Vagina (tissue), 2 donors: ENCODE data around the gene NUB1. TPM values are rescaled to one million over a fixed set of nuclear protein-coding genes. Genes with fewer than 3 reads are reported as not detected.

Experiments used
- DNase-seq, 2 donors: peaks; one replicate each; pipeline ENCODE4 v3.0.0-alpha.2; 2017; ENCODE audit errors: extremely low spot score in 2 of 2
- H3K27ac ChIP-seq: fragments of 200-600 bp; sonication (generic); one replicate; pipeline ENCODE4 v1.5.1; 2019
- H3K27me3 ChIP-seq: fragments of 200-600 bp; sonication (generic); one replicate; pipeline ENCODE4 v1.5.1; 2019
- H3K36me3 ChIP-seq, 2 donors: fragments of 200-600 bp; sonication (generic); one replicate each; pipeline ENCODE4 v1.5.1; 2017 to 2019
- H3K4me1 ChIP-seq: fragments of 200-600 bp; sonication (generic); one replicate; pipeline ENCODE4 v1.5.1; 2019
- H3K4me3 ChIP-seq, 2 donors: fragments of 200-600 bp; sonication (generic); 1 replicate in 1 of 2; 2 replicates in 1 of 2; pipeline ENCODE4 v1.5.1; 2016 to 2019
- H3K9me3 ChIP-seq: fragments of 200-600 bp; sonication (generic); one replicate; pipeline ENCODE4 v1.5.1; 2019
- POLR2A ChIP-seq, 2 donors: fragments of 450-650 bp; IDR thresholded peaks; one replicate each; pipeline ENCODE4 v1.6.1; 2017; ENCODE audit warnings: antibody characterized with exemption in 2 of 2, mild to moderate bottlenecking in 2 of 2, moderate library complexity in 2 of 2
- POLR2AphosphoS5 ChIP-seq, 2 donors: sonication (generic); formaldehyde crosslinking; IDR thresholded peaks; one replicate each; pipeline ENCODE4 v1.9.0; 2017; ENCODE audit warnings: antibody characterized with exemption in 2 of 2, mild to moderate bottlenecking in 2 of 2, low read depth in 1 of 2; ENCODE audit not compliant: insufficient read depth in 1 of 2
- intact Hi-C: fragments of 100-400 bp; cut with DNase I; formaldehyde crosslinking; loops from one replicate; pipeline ENCODE4 v1.15.1; 2023
- total RNA-seq: library from RNA; depleted of rRNA; stranded (reverse); fragments of >200 nt; gene quantifications from one replicate; pipeline ENCODE4 v1.2.3, GENCODE V29; 2016
- TF ChIP-seq, protein P1 (sequence below), 3 experiments: fragments of 450-650 bp in 2 of 3; fragments of 200-600 bp in 1 of 3; sonication (generic) in 1 of 3; IDR thresholded peaks; one replicate each; pipeline ENCODE4 v1.5.1; 2017 to 2019; ENCODE audit warnings: antibody characterized with exemption in 3 of 3, mild to moderate bottlenecking in 2 of 3, moderate library complexity in 2 of 3

The NUB1 gene
- total RNA-seq, 1 donor from 2014 or later: 46.2 TPM

DNA sequence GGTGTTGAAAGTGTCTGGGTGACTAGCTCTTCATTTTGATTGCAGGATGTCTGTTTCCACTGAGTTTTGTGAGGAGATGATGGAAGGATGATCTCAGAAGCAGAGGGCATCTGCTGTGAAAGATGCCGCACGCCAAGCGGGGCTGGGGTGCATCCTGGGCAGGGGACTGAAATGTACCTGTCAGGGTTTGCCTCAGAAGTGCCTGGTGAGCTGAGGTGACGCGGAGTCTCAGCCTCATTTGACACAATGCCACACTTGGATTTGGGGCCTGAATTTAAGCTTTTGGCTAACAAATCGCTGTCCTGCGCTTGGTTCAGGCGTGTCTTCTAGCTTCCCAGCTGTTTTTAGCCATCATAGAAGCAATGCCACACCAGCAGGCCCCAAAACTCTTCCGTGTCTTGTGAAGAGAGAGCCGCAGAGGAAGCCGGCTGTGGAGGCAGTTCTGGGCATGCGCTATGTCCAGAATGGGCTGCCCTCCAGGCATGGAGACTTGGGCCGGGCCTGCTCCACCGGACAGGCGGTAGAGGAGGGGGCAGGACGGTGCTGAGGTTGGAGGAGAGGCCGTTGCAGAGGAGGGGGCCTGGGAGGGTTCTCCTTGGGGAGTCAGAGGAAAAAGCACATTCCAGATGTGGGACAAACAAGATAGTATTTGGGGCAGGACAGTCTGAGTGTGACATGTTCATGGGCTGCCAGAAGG lies 37.0 kb downstream of the NUB1 start:
- no peak overlapping the region for H3K27ac ChIP-seq
- H3K36me3 ChIP-seq: peaks cover 0 to 35% of the 10 kb centered on the region in 2 donors
- no peak overlapping the region for H3K4me3 ChIP-seq
- no peaks in the 10 kb centered on the region for H3K9me3 ChIP-seq
- H3K4me1 ChIP-seq: peaks cover 15% of the 10 kb centered on the region
- TF ChIP-seq POLR2AphosphoS5 (IDR thresholded peaks at IDR 0.05; ENCODE audit: insufficient read depth in 1 of 2, low read depth in 1 of 2) (peak in 1 of 2 donors; percentile 4), POLR2A (IDR thresholded peaks at IDR 0.05) (no peak)
- no peak for DNase-seq
- H3K27me3 ChIP-seq: no peaks in the 10 kb centered on the region
- intact Hi-C loops: no loop called here

DNA sequence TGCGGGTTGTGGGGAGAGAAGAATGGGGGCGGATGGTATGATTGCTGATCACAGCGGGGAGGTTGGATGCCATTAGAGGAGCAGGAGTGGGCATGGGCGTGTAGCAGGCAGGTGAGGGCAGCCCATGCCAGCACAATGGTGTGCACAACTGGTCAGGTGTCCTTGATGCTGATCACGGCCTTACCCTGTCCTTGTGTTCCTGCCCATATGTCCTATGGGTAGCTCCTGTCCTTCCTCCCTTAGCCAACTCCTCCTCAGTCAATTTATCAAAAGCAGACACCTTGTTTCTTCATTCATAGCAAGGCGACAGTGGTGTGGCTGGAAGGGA lies 37.5 kb downstream of the NUB1 start:
- intact Hi-C loops: no loop called here
- TF ChIP-seq, protein P1, sequence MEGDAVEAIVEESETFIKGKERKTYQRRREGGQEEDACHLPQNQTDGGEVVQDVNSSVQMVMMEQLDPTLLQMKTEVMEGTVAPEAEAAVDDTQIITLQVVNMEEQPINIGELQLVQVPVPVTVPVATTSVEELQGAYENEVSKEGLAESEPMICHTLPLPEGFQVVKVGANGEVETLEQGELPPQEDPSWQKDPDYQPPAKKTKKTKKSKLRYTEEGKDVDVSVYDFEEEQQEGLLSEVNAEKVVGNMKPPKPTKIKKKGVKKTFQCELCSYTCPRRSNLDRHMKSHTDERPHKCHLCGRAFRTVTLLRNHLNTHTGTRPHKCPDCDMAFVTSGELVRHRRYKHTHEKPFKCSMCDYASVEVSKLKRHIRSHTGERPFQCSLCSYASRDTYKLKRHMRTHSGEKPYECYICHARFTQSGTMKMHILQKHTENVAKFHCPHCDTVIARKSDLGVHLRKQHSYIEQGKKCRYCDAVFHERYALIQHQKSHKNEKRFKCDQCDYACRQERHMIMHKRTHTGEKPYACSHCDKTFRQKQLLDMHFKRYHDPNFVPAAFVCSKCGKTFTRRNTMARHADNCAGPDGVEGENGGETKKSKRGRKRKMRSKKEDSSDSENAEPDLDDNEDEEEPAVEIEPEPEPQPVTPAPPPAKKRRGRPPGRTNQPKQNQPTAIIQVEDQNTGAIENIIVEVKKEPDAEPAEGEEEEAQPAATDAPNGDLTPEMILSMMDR (IDR thresholded peaks at IDR 0.05): no peak
- no peak for TF ChIP-seq POLR2AphosphoS5 (IDR thresholded peaks at IDR 0.05; ENCODE audit: insufficient read depth in 1 of 2, low read depth in 1 of 2)
- no peak for TF ChIP-seq POLR2A (IDR thresholded peaks at IDR 0.05)
- Histone ChIP-seq H3K4me1 (peaks cover 15% of the 10 kb centered on the region), H3K9me3 (no peaks in the 10 kb centered on the region), H3K4me3 (no peak overlapping the region), H3K27me3 (no peaks in the 10 kb centered on the region), H3K27ac (no peak overlapping the region), H3K36me3 (peaks cover 0 to 33% of the 10 kb centered on the region in 2 donors)
- no peak for DNase-seq

DNA sequence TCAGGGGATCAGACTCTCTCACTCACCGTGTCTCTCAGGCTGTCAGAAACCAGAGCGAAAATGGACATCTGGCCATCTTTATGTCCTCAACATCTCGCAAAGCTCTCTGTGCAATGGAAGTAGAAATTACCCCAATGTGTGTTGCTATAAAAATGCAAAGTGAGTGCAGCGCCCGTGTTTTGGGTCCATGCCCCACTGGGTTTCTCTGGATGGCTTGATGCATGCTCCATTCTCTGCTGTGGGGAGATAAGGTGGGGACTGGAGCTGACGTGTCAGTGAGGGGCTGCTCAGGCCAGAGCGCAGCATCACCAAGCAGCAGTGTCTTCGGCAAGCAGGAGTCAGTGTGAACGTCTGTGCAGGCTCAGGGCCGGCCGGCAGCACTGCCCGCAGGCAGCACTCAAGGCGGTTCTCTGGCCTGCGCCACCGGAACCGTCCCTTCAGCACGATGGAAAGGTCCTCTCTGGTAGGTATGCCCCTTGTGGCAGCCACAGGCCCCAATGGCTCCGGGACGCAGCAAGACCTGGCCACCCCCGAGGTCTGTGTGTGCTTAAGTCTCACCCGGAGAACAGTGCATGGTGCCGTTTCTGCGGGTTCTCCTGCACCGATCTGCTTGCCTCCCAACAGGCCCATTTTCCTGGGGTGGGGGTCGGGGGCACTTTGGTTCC lies 38.1 kb downstream of the NUB1 start:
- H3K4me1 ChIP-seq: peaks cover 15% of the 10 kb centered on the region
- TF ChIP-seq, protein P1 (IDR thresholded peaks at IDR 0.05): no peak
- TF ChIP-seq POLR2A (IDR thresholded peaks at IDR 0.05) (no peak), POLR2AphosphoS5 (IDR thresholded peaks at IDR 0.05; ENCODE audit: insufficient read depth in 1 of 2, low read depth in 1 of 2) (no peak)
- peaks cover 0 to 28% of the 10 kb centered on the region in 2 donors for H3K36me3 ChIP-seq
- DNase-seq: no peak
- H3K4me3 ChIP-seq: no peak overlapping the region
- H3K27me3 ChIP-seq: no peaks in the 10 kb centered on the region
- intact Hi-C loops: no loop called here
- H3K27ac ChIP-seq: no peak overlapping the region
- H3K9me3 ChIP-seq: no peaks in the 10 kb centered on the region

DNA sequence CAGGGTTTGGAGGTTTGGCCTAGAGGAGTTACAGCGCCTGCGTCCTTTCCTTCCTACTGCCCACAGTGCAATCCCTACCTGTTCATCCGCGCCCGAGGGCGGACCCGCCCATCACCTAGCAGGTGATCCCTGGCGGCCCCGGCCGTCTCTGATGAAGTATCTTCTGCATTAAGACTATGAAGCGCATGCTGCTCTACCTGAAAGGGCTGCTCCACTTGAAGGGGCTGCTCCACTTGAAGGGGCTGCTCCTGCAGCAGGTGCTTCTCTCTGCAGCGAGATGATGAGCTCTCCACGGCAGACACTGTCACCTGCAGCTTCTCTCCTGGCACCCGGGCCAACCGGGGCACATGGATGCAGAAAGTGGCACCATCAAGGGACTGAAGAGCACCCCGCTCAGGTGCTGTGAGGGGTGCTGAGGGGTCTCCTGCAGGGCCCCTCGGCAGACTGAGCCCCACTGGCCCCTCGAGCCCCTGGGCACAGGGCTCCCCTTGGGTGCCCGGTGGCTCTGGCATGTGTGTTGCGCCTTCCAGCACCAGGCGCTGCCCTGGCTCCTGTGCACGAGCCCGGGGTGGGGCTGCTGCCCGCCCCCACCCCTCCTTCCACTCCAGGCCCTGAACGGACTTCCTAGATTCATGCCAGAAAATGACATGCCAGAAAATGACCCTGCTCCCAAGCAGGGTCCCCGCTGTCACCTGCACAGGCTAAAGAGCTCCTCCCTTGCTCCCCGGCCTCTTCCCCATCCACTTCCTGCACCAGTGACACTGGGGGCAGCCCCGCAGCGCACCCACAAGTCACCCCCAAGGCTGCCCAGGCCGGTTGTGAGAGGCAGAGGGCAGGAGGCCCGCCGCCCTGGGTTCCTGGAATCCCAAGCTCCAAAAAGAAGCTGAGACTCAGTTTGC lies 38.8 kb downstream of the NUB1 start:
- H3K9me3 ChIP-seq: no peaks in the 10 kb centered on the region
- H3K27me3 ChIP-seq: no peaks in the 10 kb centered on the region
- no peak overlapping the region for H3K4me3 ChIP-seq
- H3K36me3 ChIP-seq: peaks cover 0 to 22% of the 10 kb centered on the region in 2 donors
- no peak for TF ChIP-seq POLR2A (IDR thresholded peaks at IDR 0.05)
- TF ChIP-seq, protein P1 (IDR thresholded peaks at IDR 0.05): no peak
- peak in 1 of 2 donors; percentile 15 for TF ChIP-seq POLR2AphosphoS5 (IDR thresholded peaks at IDR 0.05; ENCODE audit: insufficient read depth in 1 of 2, low read depth in 1 of 2)
- DNase-seq: no peak
- H3K4me1 ChIP-seq: peaks cover 15% of the 10 kb centered on the region
- intact Hi-C loops: no loop called here
- H3K27ac ChIP-seq: no peak overlapping the region

DNA sequence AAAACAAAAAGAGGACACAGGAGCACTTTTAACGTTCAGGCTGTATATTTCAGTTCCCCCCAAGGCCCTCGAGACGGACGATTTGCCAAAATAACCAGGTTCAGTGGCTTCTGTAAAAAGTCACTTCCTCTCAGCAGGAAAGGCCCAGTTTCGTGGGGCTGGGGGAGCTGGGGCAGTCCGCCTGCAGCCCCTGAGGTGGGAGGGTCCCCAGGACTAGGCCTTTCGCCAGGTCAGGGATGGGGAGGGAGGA lies 39.4 kb downstream of the NUB1 start:
- TF ChIP-seq POLR2AphosphoS5 (IDR thresholded peaks at IDR 0.05; ENCODE audit: insufficient read depth in 1 of 2, low read depth in 1 of 2) (no peak), POLR2A (IDR thresholded peaks at IDR 0.05) (no peak)
- TF ChIP-seq, protein P1 (IDR thresholded peaks at IDR 0.05): no peak
- Histone ChIP-seq H3K36me3 (peaks cover 0 to 17% of the 10 kb centered on the region in 2 donors), H3K27ac (no peak overlapping the region), H3K9me3 (no peaks in the 10 kb centered on the region), H3K4me3 (peak overlapping the region; percentile 26 to 39), H3K4me1 (peaks cover 17% of the 10 kb centered on the region), H3K27me3 (no peaks in the 10 kb centered on the region)
- no peak for DNase-seq
- intact Hi-C loops: no loop called here
